Ectodermal cell (in vitro differentiated cells): ENCODE measurements around the gene IQCN. TPM values are rescaled to one million over a fixed set of nuclear protein-coding genes. Genes with fewer than 3 reads are reported as not detected.

Experiments
- H3K27ac ChIP-seq: 2 replicates; pipeline ENCODE4 v1.7.0; 2013; ENCODE audit warnings: mild to moderate bottlenecking, low read depth, low read length; ENCODE audit not compliant: insufficient read depth, poor library complexity, severe bottlenecking
- H3K27me3 ChIP-seq: 2 replicates; pipeline ENCODE4 v1.7.0; 2013; ENCODE audit warnings: mild to moderate bottlenecking, low read length; ENCODE audit not compliant: insufficient read depth, control insufficient read depth, poor library complexity, severe bottlenecking
- H3K36me3 ChIP-seq: one replicate; pipeline ENCODE4 v1.7.0; 2013; ENCODE audit warnings: low read length; ENCODE audit not compliant: control insufficient read depth, insufficient read depth
- H3K4me1 ChIP-seq: one replicate; pipeline ENCODE4 v1.7.0; 2013; ENCODE audit warnings: low read length; ENCODE audit not compliant: control insufficient read depth, insufficient read depth
- H3K4me3 ChIP-seq: 2 replicates; pipeline ENCODE4 v1.7.0; 2013; ENCODE audit warnings: low read depth, low read length, control low read depth; ENCODE audit not compliant: insufficient read depth
- H3K9me3 ChIP-seq: 2 replicates; pipeline ENCODE4 v1.7.0; 2013; ENCODE audit warnings: mild to moderate bottlenecking, low read length, moderate library complexity; ENCODE audit not compliant: control insufficient read depth
- WGBS, 2 experiments: methylation state at CpG; one replicate each; pipeline ENCODE4 v1.1.7; 2013; ENCODE audit warnings: missing lambda C conversion rate in 2 of 2; 5-methylcytosine and 5-hydroxymethylcytosine counted together
- polyA plus RNA-seq, 4 experiments: library from polyadenylated mRNA; stranded (reverse); fragments of 50-300 nt; gene quantifications; one replicate each; pipeline ENCODE4 v1.2.3, GENCODE V29; 2013

IQCN gene, protein sequence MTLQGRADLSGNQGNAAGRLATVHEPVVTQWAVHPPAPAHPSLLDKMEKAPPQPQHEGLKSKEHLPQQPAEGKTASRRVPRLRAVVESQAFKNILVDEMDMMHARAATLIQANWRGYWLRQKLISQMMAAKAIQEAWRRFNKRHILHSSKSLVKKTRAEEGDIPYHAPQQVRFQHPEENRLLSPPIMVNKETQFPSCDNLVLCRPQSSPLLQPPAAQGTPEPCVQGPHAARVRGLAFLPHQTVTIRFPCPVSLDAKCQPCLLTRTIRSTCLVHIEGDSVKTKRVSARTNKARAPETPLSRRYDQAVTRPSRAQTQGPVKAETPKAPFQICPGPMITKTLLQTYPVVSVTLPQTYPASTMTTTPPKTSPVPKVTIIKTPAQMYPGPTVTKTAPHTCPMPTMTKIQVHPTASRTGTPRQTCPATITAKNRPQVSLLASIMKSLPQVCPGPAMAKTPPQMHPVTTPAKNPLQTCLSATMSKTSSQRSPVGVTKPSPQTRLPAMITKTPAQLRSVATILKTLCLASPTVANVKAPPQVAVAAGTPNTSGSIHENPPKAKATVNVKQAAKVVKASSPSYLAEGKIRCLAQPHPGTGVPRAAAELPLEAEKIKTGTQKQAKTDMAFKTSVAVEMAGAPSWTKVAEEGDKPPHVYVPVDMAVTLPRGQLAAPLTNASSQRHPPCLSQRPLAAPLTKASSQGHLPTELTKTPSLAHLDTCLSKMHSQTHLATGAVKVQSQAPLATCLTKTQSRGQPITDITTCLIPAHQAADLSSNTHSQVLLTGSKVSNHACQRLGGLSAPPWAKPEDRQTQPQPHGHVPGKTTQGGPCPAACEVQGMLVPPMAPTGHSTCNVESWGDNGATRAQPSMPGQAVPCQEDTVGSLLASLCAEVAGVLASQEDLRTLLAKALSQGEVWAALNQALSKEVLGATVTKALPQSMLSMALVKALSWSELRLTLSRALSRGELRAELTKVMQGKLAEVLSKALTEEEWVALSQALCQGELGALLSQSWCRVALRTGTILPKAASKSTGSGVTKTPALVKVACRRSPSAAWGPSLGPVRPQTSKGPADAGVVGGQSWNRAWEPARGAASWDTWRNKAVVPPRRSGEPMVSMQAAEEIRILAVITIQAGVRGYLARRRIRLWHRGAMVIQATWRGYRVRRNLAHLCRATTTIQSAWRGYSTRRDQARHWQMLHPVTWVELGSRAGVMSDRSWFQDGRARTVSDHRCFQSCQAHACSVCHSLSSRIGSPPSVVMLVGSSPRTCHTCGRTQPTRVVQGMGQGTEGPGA (N-terminal part only)
- 2.6 TPM for polyA plus RNA-seq (2013, experiment 1 of 4)
- polyA plus RNA-seq (2013, experiment 2 of 4) = 3.3 TPM
- 1.8 TPM for polyA plus RNA-seq (2013, experiment 3 of 4)
- 2.1 TPM for polyA plus RNA-seq (2013, experiment 4 of 4)

DNA sequence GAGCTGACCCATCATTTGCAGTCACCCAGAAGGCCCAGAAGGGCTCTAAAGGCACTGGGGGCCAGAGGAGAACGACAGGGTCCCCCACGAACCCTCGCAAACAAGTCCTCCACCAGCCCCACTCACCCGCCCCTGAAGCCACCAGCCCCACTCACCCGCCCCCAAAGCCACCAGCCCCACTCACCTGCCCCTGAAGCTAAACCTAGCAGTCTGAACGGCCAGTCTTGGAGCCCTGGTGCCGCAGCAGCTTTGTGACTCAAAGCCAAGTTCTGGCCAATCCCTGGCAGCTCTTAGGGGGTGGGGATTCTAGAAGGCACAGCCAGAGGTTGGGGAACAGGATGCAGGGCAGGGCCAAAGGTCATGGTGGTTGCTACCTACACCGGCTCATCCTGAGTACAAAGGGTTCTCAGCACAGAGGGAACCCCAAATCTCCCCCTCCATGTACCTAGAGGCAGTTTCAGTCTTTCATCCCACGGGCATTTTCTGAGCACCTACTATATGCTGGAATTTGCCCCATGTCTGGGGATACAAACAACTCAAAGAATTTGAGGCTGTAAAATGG, at the start of gene IQCN:
TSS of gene IQCN (minus strand) at position 234 of the 562 bp plus-strand sequence. CDS start 4,974 bp downstream, outside the sequence.
- Histone ChIP-seq H3K9me3 (no peaks in the 10 kb centered on the region), H3K27me3 (no peaks in the 10 kb centered on the region), H3K4me3 (no peak within 1 kb of the TSS), H3K36me3 (no peaks in the 10 kb centered on the region), H3K4me1 (peaks cover 12% of the 10 kb centered on the region), H3K27ac (no peak within 1 kb of the TSS)
- 89 to 96% methylated on average over 9 of the region's 9 CpGs for WGBS, 2 experiments

DNA sequence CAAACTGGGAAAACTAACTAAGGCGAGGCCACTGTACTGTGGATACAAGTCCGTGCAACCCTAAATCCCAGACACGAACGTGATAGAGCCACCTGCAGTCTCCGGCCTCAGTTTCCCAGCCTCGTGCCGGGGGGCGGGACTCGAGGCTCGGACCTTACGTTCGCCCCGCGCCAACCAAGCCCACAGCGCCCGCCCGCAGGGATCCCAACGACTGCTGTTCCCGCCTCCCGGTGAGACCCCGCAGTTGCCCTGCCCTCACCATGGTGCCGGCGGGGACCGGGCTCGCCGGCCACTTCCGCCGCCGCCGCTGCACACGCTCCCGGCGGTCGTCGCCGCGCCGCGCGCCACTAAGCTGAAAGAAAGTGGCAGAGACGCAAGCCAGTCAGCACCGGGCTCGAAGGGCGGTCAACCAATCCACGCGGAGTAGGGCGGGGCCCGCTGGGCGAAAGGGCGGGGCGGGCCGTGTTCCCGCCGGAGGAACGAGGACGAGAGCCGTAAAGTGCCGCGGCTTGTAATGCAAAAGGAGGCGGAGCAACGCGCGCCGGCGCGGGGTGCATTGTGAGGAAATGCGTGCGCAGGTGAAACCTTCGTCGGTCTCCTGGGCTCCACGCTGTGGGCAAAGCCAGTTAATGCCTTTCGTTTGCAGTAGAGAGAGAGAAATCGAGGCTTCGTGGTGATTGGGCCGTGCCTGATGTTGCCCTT, 48.7 kb upstream of the IQCN start, which contains the start of gene LSM4:
TSS of gene LSM4 (minus strand) at position 318 of the 702 bp plus-strand sequence. CDS start at position 262, 56 bp downstream.
- Histone ChIP-seq H3K9me3 (no peaks in the 10 kb centered on the region), H3K4me1 (peaks cover 17% of the 10 kb centered on the region), H3K27me3 (no peaks in the 10 kb centered on the region), H3K27ac (peak within 1 kb of the TSS; percentile 71), H3K4me3 (peak within 1 kb of the TSS; percentile 87), H3K36me3 (no peaks in the 10 kb centered on the region)
- 0% methylated on average over 75 of the region's 75 CpGs for WGBS, 2 experiments

DNA sequence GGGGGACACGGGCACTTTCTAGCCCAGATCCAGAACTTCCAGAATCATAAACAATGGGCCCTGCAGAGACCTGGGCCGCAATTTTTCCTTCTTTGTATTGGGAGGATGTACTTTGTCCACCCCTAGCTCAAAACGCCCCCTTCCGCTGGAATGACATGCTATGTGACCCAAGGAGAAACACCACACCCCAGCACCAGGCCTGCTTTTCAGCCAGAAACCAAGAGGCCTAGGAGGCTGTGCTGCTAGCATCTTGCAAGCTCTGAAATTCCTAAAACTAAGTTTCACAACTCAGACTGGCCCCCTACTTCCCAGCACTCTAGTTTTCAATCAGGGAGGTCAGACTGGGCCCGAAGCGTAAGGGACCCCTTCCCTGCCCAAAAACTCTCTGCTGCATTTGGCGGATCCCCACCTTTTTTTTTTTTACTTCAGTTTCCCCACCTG, 48.1 kb upstream of the IQCN start:
- no peaks in the 10 kb centered on the region for H3K36me3 ChIP-seq
- H3K4me1 ChIP-seq = peaks cover 17% of the 10 kb centered on the region
- no peaks in the 10 kb centered on the region for H3K9me3 ChIP-seq
- peak overlapping the region; percentile 60 for H3K27ac ChIP-seq
- H3K4me3 ChIP-seq = peak overlapping the region; percentile 87
- 6 to 8% methylated on average over 7 of the region's 7 CpGs for WGBS, 2 experiments
- H3K27me3 ChIP-seq = no peaks in the 10 kb centered on the region

DNA sequence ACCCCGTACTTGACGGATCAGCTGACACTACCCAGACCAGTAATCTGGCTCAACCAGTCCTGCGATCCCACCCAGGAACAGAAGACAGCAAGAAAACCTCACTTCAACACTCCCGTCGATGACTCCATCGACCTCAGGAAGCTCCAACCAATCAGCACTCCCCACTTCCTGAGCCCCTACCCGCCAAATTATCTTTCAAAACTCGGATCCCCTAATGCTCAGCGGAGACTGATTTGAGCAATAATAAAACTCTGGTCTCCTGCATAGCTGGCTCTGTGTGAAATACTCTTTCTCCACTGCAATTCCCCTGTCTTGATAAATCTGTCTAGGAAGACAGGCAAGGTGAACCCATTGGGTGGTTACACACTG, 47.5 kb upstream of the IQCN start:
- 76 to 82% methylated on average over 9 of the region's 9 CpGs for WGBS, 2 experiments
- H3K4me1 ChIP-seq = peaks cover 17% of the 10 kb centered on the region
- H3K9me3 ChIP-seq = no peaks in the 10 kb centered on the region
- no peak overlapping the region for H3K27ac ChIP-seq
- H3K4me3 ChIP-seq = peak overlapping the region; percentile 87
- H3K36me3 ChIP-seq = no peaks in the 10 kb centered on the region
- H3K27me3 ChIP-seq = no peaks in the 10 kb centered on the region

DNA sequence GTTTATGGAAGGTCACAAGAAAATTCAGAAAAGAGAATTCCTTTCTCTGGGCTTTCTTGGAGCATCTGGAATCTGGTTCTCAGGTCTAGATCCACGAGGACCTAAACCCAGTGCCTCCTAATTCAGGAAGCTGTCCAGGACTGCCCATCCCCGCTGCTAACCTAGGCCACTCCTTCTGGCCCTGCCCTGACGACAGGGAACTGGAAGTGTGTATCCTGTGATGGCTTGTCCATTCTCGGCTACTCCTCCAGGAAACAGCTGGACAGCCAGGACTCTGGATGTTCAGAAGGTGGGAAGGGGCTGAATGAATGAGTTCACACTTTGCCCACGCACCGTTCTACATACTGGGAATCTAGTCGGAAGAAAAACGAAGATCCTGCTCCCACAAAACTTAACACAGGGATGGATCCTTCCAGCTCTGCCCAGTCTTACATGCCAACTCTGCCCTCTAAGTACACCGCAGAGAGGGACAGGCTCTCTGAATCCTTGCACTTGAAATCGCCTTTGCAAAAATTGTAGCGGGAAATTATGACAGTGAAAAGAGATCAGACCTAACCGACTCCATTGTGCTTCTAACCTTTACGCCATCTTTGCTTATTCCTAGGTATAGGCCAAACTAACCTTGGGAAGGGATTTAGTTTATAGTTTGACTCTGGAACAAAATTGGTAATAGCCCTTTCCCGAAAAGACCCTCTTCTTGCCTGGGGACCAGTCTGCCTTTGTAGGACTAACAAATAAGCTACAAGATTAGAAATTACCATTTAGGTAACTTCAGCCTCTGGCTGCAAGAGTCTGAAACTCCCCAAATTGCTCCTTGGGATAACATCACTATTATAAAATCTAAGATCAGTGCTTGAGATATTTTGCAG, 46.8 kb upstream of the IQCN start:
- 88 to 89% methylated on average over 14 of the region's 14 CpGs for WGBS, 2 experiments

DNA sequence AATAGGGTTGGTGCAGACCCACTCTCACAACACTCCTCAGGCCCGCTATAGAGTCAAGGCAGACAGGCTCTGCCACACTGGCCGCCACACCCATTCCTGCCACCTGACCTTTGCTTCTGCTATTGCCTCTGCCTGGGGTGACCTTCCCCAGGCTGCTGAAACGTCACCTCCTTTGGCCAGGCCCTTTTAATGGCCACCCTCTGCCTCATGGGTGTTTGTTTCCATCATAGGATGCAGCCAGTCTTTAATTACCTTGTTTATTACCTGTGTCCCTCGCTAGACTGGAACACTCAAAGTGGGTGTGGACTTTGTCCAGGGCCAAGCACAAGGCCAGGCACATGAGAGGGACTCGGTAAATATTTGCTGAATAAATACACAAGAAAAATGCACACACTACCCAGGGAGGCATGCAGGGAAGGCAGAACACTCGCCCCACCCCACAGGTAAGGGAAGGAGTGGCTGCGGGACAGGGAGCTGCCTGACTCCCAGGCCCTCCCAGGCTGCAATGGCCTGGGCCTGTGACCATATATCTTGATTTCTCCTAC, 45.4 kb upstream of the IQCN start:
- Histone ChIP-seq H3K27me3 (no peaks in the 10 kb centered on the region), H3K9me3 (no peaks in the 10 kb centered on the region), H3K27ac (no peak overlapping the region), H3K36me3 (no peaks in the 10 kb centered on the region), H3K4me3 (no peak overlapping the region), H3K4me1 (peaks cover 17% of the 10 kb centered on the region)
- 96 to 99% methylated on average over 7 of the region's 7 CpGs for WGBS, 2 experiments

More for the DNA sequence above, 46.8 kb upstream of the IQCN start:
- no peaks in the 10 kb centered on the region for H3K36me3 ChIP-seq
- no peaks in the 10 kb centered on the region for H3K9me3 ChIP-seq
- H3K4me3 ChIP-seq = no peak overlapping the region
- H3K27me3 ChIP-seq = no peaks in the 10 kb centered on the region
- no peak overlapping the region for H3K27ac ChIP-seq
- H3K4me1 ChIP-seq = peaks cover 17% of the 10 kb centered on the region

DNA sequence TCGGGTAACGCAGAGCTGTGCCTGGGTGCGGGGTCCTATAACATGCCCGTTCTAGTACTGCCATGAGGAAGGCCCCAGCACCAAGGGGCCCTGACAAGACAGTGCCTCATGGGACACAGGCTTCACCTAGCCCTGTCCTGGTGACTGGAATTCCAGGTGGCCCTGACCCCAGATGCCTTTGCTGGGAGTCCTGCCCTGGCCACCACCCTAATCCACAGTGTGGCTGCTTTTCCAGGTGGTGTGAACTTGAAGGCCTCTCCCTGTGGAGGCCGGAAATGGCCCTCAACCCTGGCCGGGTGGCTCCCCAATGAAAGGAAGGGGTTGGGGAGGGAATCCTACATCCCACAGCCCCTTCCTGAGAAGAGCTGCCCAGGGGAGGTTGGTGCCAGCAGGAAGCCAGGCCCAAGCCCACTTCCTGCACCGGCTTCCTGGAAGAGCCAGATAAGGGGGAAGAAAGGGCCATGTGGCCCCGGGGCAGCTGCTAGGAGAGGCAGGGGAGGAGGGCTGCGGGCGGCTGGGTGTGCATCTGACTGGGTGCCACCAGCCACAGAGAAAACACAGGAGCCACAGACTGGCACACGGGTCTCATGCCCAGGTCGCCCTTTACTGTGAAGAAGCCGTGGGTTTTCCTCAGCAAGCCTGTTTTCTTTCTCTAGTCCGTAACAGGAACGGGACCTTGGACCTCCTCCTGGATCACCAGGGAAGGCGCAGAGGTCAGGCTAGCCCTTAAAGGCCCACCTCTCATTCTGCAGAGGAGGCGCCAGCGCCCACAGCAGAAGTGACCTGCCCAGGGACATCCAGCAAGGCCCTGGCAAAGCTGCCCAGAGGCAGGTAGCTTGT, 43.9 kb upstream of the IQCN start:
- Histone ChIP-seq H3K27me3 (no peaks in the 10 kb centered on the region), H3K4me1 (peaks cover 9% of the 10 kb centered on the region), H3K27ac (no peak overlapping the region), H3K9me3 (no peaks in the 10 kb centered on the region), H3K4me3 (no peak overlapping the region), H3K36me3 (no peaks in the 10 kb centered on the region)
- 94 to 95% methylated on average over 18 of the region's 18 CpGs for WGBS, 2 experiments

DNA sequence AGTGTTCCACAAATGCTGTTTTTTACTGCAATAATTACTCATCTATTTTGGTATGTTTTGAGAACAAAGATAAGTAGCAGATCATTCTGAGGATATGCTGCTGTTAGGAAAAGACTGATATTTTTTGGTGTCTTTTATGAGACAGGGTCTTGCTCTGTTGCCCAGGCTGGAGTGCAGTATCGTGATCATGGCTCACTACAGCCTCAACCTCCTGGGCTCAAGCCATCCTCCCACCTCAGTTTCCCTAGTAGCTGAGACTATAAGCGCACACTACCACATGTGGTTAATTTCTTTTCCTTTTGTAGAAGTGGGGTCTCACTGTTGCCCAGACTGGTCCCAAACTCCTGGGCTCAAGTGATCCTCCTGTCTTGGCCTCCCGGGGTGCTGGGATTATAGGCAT, 39.1 kb upstream of the IQCN start:
- Histone ChIP-seq H3K27ac (no peak overlapping the region), H3K27me3 (no peaks in the 10 kb centered on the region), H3K4me1 (no peaks in the 10 kb centered on the region), H3K36me3 (peaks cover 8% of the 10 kb centered on the region), H3K4me3 (no peak overlapping the region), H3K9me3 (no peaks in the 10 kb centered on the region)
- 90 to 97% methylated on average over 3 of the region's 3 CpGs for WGBS, 2 experiments
